Measurements from ENCODE around the gene IL6.

GRCh38 chr7:22717760-22718159, 9.2 kb upstream of the IL6 start:
- TF ChIP-seq SRSF1 (IDR thresholded peaks at IDR 0.05; ENCODE audit: low read depth, low read length): no peak
- TF ChIP-seq TCF7L2 (IDR thresholded peaks at IDR 0.05; ENCODE audit: low read depth, low read length): no peak
- TF ChIP-seq SPI1 (IDR thresholded peaks at IDR 0.05; ENCODE audit: borderline replicate concordance, low read depth, low read length): no peak
- TF ChIP-seq CBX2 (IDR thresholded peaks at IDR 0.05; ENCODE audit: insufficient read depth, low read length, poor library complexity, severe bottlenecking): no peak
- no peak for TF ChIP-seq RBM15 (IDR thresholded peaks at IDR 0.05; ENCODE audit: insufficient read depth, low read length)
- TF ChIP-seq CHD4 (IDR thresholded peaks at IDR 0.05; ENCODE audit: insufficient read depth, insufficient replicate concordance, low read depth, low read length, poor library complexity, severe bottlenecking): no peak
- no peak for TF ChIP-seq BRF1 (IDR thresholded peaks at IDR 0.05; ENCODE audit: borderline replicate concordance, extremely low read depth, insufficient read length)
- no peak for TF ChIP-seq THRA (IDR thresholded peaks at IDR 0.05)
- no peak for TF ChIP-seq CBFA2T3 (IDR thresholded peaks at IDR 0.05)
- no peak for TF ChIP-seq KDM1A (IDR thresholded peaks at IDR 0.05)
